B cell (primary cell): ENCODE data around the gene NUBP2. TPM values are rescaled to one million over a fixed set of nuclear protein-coding genes. Genes with fewer than 3 reads are reported as not detected.

Source experiments
- ATAC-seq: fragments of 200-7000 bp; cut with Tn5 transposase; one replicate; pipeline ENCODE4 v1.10.0; 2021; ENCODE audit warnings: low read depth, mild to moderate bottlenecking, moderate number of reproducible peaks, moderate library complexity
- CTCF ChIA-PET: fragments of 350-600 bp; sonication (Branson Sonifier 250); formaldehyde crosslinking; loops from one replicate; lab custom pipeline; 2021; ENCODE audit warnings: antibody characterized with exemption, inconsistent platforms; lab: Charles Lee
- POLR2A ChIA-PET: fragments of 350-600 bp; sonication (Branson Sonifier 250); formaldehyde crosslinking; loops from one replicate; lab custom pipeline; 2021; ENCODE audit warnings: antibody characterized with exemption; lab: Charles Lee
- DNase-seq: peaks from one replicate; pipeline ENCODE4 v3.0.0; 2013
- H2AFZ ChIP-seq: 2 replicates; pipeline ENCODE4 v1.6.1; 2012; ENCODE audit warnings: mild to moderate bottlenecking, low read depth, low read length; ENCODE audit not compliant: insufficient read depth, poor library complexity, severe bottlenecking
- H3K27ac ChIP-seq, 2 donors: 1 replicate in 1 of 2; 2 replicates in 1 of 2; pipeline ENCODE4 v1.5.1; 2012 to 2013; ENCODE audit warnings: low read length in 2 of 2, mild to moderate bottlenecking in 2 of 2, moderate library complexity in 1 of 2
- H3K27me3 ChIP-seq, 4 experiments: fragments of 200-600 bp in 1 of 4; sonication (generic) in 1 of 4; replicated peaks in 1 of 4; 1 replicate in 2 of 4; 2 replicates in 2 of 4; pipeline versions ENCODE4 v1.6.1 to v1.7.0; 2013 to 2016; ENCODE audit warnings: low read length in 3 of 4, mild to moderate bottlenecking in 2 of 4, mixed read lengths in 1 of 4, moderate library complexity in 1 of 4; ENCODE audit not compliant: insufficient read depth in 4 of 4, control insufficient read depth in 3 of 4; ENCODE audit errors: control extremely low read depth in 1 of 4
- H3K36me3 ChIP-seq, 2 experiments: replicated peaks in 1 of 2; 1 replicate in 1 of 2; 2 replicates in 1 of 2; pipeline versions ENCODE4 v1.6.1 to v1.7.1; 2013; ENCODE audit warnings: low read length in 1 of 2; ENCODE audit not compliant: insufficient read depth in 2 of 2, control insufficient read depth in 1 of 2; ENCODE audit errors: control extremely low read depth in 1 of 2, extremely low read depth in 1 of 2
- H3K4me1 ChIP-seq, 2 donors: fragments of 200-600 bp in 1 of 2; sonication (generic) in 1 of 2; 1 replicate in 1 of 2; 2 replicates in 1 of 2; pipeline versions ENCODE4 v1.5.1 to v1.6.1; 2013 to 2017; ENCODE audit warnings: low read length in 2 of 2; ENCODE audit not compliant: control insufficient read depth in 2 of 2, insufficient read depth in 2 of 2
- H3K4me2 ChIP-seq: replicated peaks from 2 replicates; pipeline ENCODE3; 2012; ENCODE audit warnings: mild to moderate bottlenecking, low read depth, low read length; ENCODE audit not compliant: poor library complexity, severe bottlenecking
- H3K4me3 ChIP-seq, 5 experiments: fragments of 200-600 bp in 1 of 5; sonication (generic) in 1 of 5; 1 replicate in 3 of 5; 2 replicates in 2 of 5; pipeline versions ENCODE4 v1.5.1 to v1.7.0; 2011 to 2016; ENCODE audit warnings: low read length in 4 of 5, mild to moderate bottlenecking in 4 of 5, low read depth in 2 of 5, control low read depth in 1 of 5, moderate library complexity in 1 of 5; ENCODE audit not compliant: insufficient read depth in 1 of 5; ENCODE audit errors: control extremely low read depth in 1 of 5, extremely low read depth in 1 of 5
- H3K79me2 ChIP-seq: fragments of 200-600 bp; sonication (generic); one replicate; pipeline ENCODE4 v1.6.0; 2016; ENCODE audit warnings: low read length; ENCODE audit not compliant: control insufficient read depth, insufficient read depth
- H3K9ac ChIP-seq: fragments of 200-600 bp; sonication (generic); 2 replicates; pipeline ENCODE4 v1.6.1; 2017; ENCODE audit warnings: mild to moderate bottlenecking, low read length, moderate library complexity
- H3K9me3 ChIP-seq, 3 donors: one replicate each; pipeline versions ENCODE4 v1.6.1 to v1.7.1; 2013; ENCODE audit warnings: low read length in 2 of 3; ENCODE audit not compliant: control insufficient read depth in 2 of 3, insufficient read depth in 1 of 3; ENCODE audit errors: control extremely low read depth in 1 of 3
- H4K20me1 ChIP-seq: 2 replicates; pipeline ENCODE4 v1.6.0; 2012; ENCODE audit warnings: mild to moderate bottlenecking, low read length; ENCODE audit not compliant: insufficient read depth, control insufficient read depth, poor library complexity, severe bottlenecking
- H3K27ac Mint-ChIP-seq: one replicate; pipeline ENCODE4 v1.8.0; 2021; ENCODE audit warnings: mixed read lengths
- H3K27me3 Mint-ChIP-seq: one replicate; pipeline ENCODE4 v1.8.0; 2021; ENCODE audit warnings: mixed read lengths
- H3K4me1 Mint-ChIP-seq: one replicate; pipeline ENCODE4 v1.8.0; 2021; ENCODE audit warnings: mixed read lengths
- H3K4me3 Mint-ChIP-seq: one replicate; pipeline ENCODE4 v1.8.0; 2021; ENCODE audit warnings: mixed read lengths
- H3K9me3 Mint-ChIP-seq: one replicate; pipeline ENCODE4 v1.8.0; 2022; ENCODE audit warnings: mixed read lengths; ENCODE audit not compliant: insufficient read depth
- EZH2 ChIP-seq: IDR thresholded peaks from 2 replicates; pipeline ENCODE4 v1.6.1; 2012; ENCODE audit warnings: borderline replicate concordance, low read depth, mild to moderate bottlenecking, moderate library complexity, low read length; ENCODE audit not compliant: insufficient read depth, poor library complexity, severe bottlenecking
- WGBS: methylation state at CpG from one replicate; pipeline ENCODE4 v1.1.5; 2013; ENCODE audit warnings: missing lambda C conversion rate; ENCODE audit not compliant: insufficient coverage; 5-methylcytosine and 5-hydroxymethylcytosine counted together
- intact Hi-C: fragments of 100-400 bp; cut with micrococcal nuclease; formaldehyde crosslinking; loops from one replicate; pipeline ENCODE4 v1.10.0; 2022
- polyA plus RNA-seq: library from polyadenylated mRNA; depleted of rRNA; stranded (reverse); fragments of >200 nt; gene quantifications from 2 replicates; pipeline ENCODE4 v1.2.3, GENCODE V29; 2012
- total RNA-seq, 2 donors: library from RNA; stranded (reverse); fragments of 120-200 nt in 1 of 2; gene quantifications; 1 replicate in 1 of 2; 2 replicates in 1 of 2; pipeline versions ENCODE4 v1.2.3 to v1.2.4, GENCODE V29; 2013 to 2022
- TF ChIP-seq, protein P1 (sequence below): fragments of 200-600 bp; IDR thresholded peaks from one replicate; pipeline ENCODE4 v1.8.0; 2022; ENCODE audit warnings: antibody characterized with exemption, mild to moderate bottlenecking

Gene NUBP2
- total and polyA plus RNA-seq, 2 donors (not counting 1 experiment from before 2014, with no cell fraction given), result 50.2 to 71.7 TPM

DNA sequence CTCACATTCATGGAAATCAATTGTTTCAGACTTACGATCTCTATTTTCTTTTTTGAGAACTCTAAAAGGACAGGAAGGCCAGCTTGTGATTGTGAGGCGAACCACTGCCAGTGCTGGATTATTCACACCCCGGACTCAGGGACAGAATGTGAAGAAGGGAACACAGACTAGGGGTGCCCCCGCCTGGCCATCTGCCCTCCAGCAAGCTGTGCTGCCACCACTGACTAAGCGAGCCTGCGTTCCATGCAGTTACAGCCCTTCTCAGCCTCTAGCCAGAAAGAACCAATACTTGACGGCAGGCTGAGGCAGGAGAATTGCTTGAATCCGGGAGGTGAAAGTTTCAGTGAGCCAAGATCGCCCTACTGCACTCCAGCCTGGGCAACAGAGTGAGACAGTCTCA, 41.1 kb downstream of the NUBP2 start:
- Histone ChIP-seq H3K9me3 (no peaks in the 10 kb centered on the region), H3K79me2 (peaks cover 61% of the 10 kb centered on the region), H3K9ac (no peak overlapping the region), H4K20me1 (peaks cover 45% of the 10 kb centered on the region), H2AFZ (no peak overlapping the region), H3K27me3 (no peaks in the 10 kb centered on the region), H3K27ac (no peak overlapping the region), H3K4me3 (no peak overlapping the region), H3K4me1 (peaks cover 21 to 22% of the 10 kb centered on the region in 2 donors), H3K36me3 (peaks cover 0 to 27% of the 10 kb centered on the region in 2 experiments), H3K4me2 (no peak overlapping the region)
- ChIA-PET CTCF (interaction anchor here (0.7 kb wide), 1 partner anchor 1148 kb away, joined by 3 read pairs; no protein-coding TSS in a partner anchor), POLR2A (no interaction called here)
- Mint-ChIP-seq H3K4me1 (peaks cover 32% of the 10 kb centered on the region), H3K27ac (no peak overlapping the region), H3K27me3 (no peaks in the 10 kb centered on the region), H3K4me3 (peak overlapping the region; percentile 32), H3K9me3 (no peaks in the 10 kb centered on the region)
- TF ChIP-seq, protein P1, sequence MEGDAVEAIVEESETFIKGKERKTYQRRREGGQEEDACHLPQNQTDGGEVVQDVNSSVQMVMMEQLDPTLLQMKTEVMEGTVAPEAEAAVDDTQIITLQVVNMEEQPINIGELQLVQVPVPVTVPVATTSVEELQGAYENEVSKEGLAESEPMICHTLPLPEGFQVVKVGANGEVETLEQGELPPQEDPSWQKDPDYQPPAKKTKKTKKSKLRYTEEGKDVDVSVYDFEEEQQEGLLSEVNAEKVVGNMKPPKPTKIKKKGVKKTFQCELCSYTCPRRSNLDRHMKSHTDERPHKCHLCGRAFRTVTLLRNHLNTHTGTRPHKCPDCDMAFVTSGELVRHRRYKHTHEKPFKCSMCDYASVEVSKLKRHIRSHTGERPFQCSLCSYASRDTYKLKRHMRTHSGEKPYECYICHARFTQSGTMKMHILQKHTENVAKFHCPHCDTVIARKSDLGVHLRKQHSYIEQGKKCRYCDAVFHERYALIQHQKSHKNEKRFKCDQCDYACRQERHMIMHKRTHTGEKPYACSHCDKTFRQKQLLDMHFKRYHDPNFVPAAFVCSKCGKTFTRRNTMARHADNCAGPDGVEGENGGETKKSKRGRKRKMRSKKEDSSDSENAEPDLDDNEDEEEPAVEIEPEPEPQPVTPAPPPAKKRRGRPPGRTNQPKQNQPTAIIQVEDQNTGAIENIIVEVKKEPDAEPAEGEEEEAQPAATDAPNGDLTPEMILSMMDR, result no peak
- no peak for TF ChIP-seq EZH2
- 91% methylated on average over 9 of the region's 9 CpGs for WGBS
- ATAC-seq (no peak), DNase-seq (no peak)
- intact Hi-C loops, result no loop called here

- intact Hi-C loops, result loop anchor here (5.0 kb wide), 2 partner anchors 213 to 442 kb away; partner anchors contain the start of genes CRAMP1, IFT140 and RNPS1
- no peak for TF ChIP-seq EZH2
- TF ChIP-seq, protein P1, result no peak
- Histone ChIP-seq H3K27me3 (no peaks in the 10 kb centered on the region), H3K9me3 (no peaks in the 10 kb centered on the region), H2AFZ (peak overlapping the region; percentile 98), H3K27ac (peak overlapping the region; percentile 37 to 69), H3K9ac (peak overlapping the region; percentile 84), H3K36me3 (peaks cover 0 to 18% of the 10 kb centered on the region in 2 experiments), H3K79me2 (peaks cover 55% of the 10 kb centered on the region), H4K20me1 (peaks cover 39% of the 10 kb centered on the region), H3K4me1 (peaks cover 25% of the 10 kb centered on the region in 2 donors), H3K4me2 (peak overlapping the region; percentile 82), H3K4me3 (peak overlapping the region in 4 of 5 experiments; percentile 28 to 95 (median 62))
- DNase-seq, result no peak
- no peak for ATAC-seq
- peaks cover 43% of the 10 kb centered on the region for H3K4me1 Mint-ChIP-seq
- H3K27me3 Mint-ChIP-seq, result no peaks in the 10 kb centered on the region
- 68% methylated on average over 14 of the region's 15 CpGs for WGBS
- ChIA-PET POLR2A (no interaction called here), CTCF (interaction anchor here (1.6 to 2.0 kb wide), 2 partner anchors 43 to 120 kb away, joined by 4 to 5 read pairs; partner anchors contain the start of genes NUBP2 and SPSB3)
- no peaks in the 10 kb centered on the region for H3K9me3 Mint-ChIP-seq
- H3K4me3 Mint-ChIP-seq, result peak overlapping the region; percentile 82
- peak overlapping the region; percentile 78 for H3K27ac Mint-ChIP-seq
Observed at GRCh38 chr16:1825381-1825863, 42.7 kb downstream of the NUBP2 start.
